Gastrocnemius medialis (tissue), 4 donors: ENCODE results near the gene GRID1. TPM values are rescaled to one million over a fixed set of nuclear protein-coding genes. Genes with fewer than 3 reads are reported as not detected.

ENCODE experiments used
- ATAC-seq, 2 donors: fragments of 150-250 bp; one replicate each; pipeline ENCODE4 v1.9.1; 2016
- DNase-seq, 2 donors: peaks; one replicate each; pipeline ENCODE4 v3.0.0-alpha.2; 2019
- H3K27ac ChIP-seq, 4 donors: fragments of 200-600 bp; sonication (generic); 1 replicate in 1 of 4; 2 replicates in 3 of 4; pipeline ENCODE4 v1.5.1; 2016 to 2018; ENCODE audit warnings: mild to moderate bottlenecking in 2 of 4, moderate library complexity in 1 of 4
- H3K27me3 ChIP-seq, 3 donors: fragments of 200-600 bp; sonication (generic) in 2 of 3; 1 replicate in 1 of 3; 2 replicates in 2 of 3; pipeline versions ENCODE4 v1.5.1 to v1.6.0; 2016 to 2019; ENCODE audit warnings: mild to moderate bottlenecking in 1 of 3, moderate library complexity in 1 of 3
- H3K36me3 ChIP-seq, 2 donors: fragments of 200-600 bp; sonication (generic) in 1 of 2; one replicate each; pipeline ENCODE4 v1.5.1; 2017 to 2018
- H3K4me1 ChIP-seq, 2 donors: fragments of 200-600 bp; sonication (generic) in 1 of 2; one replicate each; pipeline ENCODE4 v1.5.1; 2016 to 2017; ENCODE audit warnings: mild to moderate bottlenecking in 2 of 2
- H3K4me3 ChIP-seq, 4 donors: fragments of 200-600 bp; sonication (generic) in 3 of 4; 1 replicate in 1 of 4; 2 replicates in 3 of 4; pipeline ENCODE4 v1.5.1; 2016 to 2019; ENCODE audit warnings: mild to moderate bottlenecking in 2 of 4
- H3K9me3 ChIP-seq, 3 donors: fragments of 200-600 bp; sonication (generic) in 2 of 3; 1 replicate in 1 of 3; 2 replicates in 2 of 3; pipeline ENCODE4 v1.5.1; 2016 to 2019
- CTCF ChIP-seq, 5 experiments: fragments of 450-650 bp in 3 of 5; fragments of 200-600 bp in 2 of 5; sonication (generic) in 2 of 5; IDR thresholded peaks in 4 of 5; conservative IDR thresholded peaks in 1 of 5; 1 replicate in 4 of 5; 2 replicates in 1 of 5; pipeline ENCODE4 v1.5.1; 2016 to 2019; ENCODE audit warnings: antibody characterized with exemption in 5 of 5, mild to moderate bottlenecking in 3 of 5, moderate library complexity in 3 of 5
- POLR2A ChIP-seq, 2 donors: fragments of 450-650 bp; IDR thresholded peaks; one replicate each; pipeline ENCODE4 v1.6.1; 2017; ENCODE audit warnings: antibody characterized with exemption in 2 of 2, mild to moderate bottlenecking in 2 of 2, moderate library complexity in 2 of 2
- in situ Hi-C, 4 donors: fragments of 200-750 bp; cut with MboI; loops; one replicate each; pipeline versions ENCODE4 v1.15.0 to v1.8.0; 2017; ENCODE audit warnings: low sequenced_read_pairs in 4 of 4
- intact Hi-C: fragments of 100-400 bp; cut with DNase I; formaldehyde crosslinking; loops from one replicate; pipeline ENCODE4 v1.15.1; 2023; ENCODE audit warnings: low total_unique reads
- total RNA-seq, 4 donors: library from RNA; depleted of rRNA; stranded (reverse); fragments of >200 nt; gene quantifications; one replicate each; pipeline versions ENCODE4 v1.1.0 to v1.2.3, GENCODE V29; 2016

The GRID1 gene
- total RNA-seq, 4 donors from 2014 or later: 0.17 to 1.4 (median 0.79) TPM

- TF ChIP-seq POLR2A (IDR thresholded peaks at IDR 0.05) (no peak), CTCF (IDR thresholded peaks at IDR 0.05 in 4 of 5, conservative IDR thresholded peaks at IDR 0.05 in 1 of 5) (no peak)
- Histone ChIP-seq H3K4me3 (no peak overlapping the region), H3K27ac (no peak overlapping the region), H3K9me3 (no peaks in the 10 kb centered on the region), H3K36me3 (no peaks in the 10 kb centered on the region), H3K4me1 (no peaks in the 10 kb centered on the region), H3K27me3 (no peaks in the 10 kb centered on the region)
- intact Hi-C loops (loop anchor here (2.0 kb wide), 1 partner anchor 383 kb away; no protein-coding TSS in a partner anchor), in situ Hi-C loops (loop anchor here in 2 of 4 donors (25.0 kb wide), 2 partner anchors 368 to 393 kb away; partner anchors contain the start of gene GRID1 (in 1 of the 2))
- DNase-seq: no peak
- no peak for ATAC-seq
These were observed 372.6 kb downstream of the GRID1 start for GRCh38 chr10:85993840-85994507.

DNA sequence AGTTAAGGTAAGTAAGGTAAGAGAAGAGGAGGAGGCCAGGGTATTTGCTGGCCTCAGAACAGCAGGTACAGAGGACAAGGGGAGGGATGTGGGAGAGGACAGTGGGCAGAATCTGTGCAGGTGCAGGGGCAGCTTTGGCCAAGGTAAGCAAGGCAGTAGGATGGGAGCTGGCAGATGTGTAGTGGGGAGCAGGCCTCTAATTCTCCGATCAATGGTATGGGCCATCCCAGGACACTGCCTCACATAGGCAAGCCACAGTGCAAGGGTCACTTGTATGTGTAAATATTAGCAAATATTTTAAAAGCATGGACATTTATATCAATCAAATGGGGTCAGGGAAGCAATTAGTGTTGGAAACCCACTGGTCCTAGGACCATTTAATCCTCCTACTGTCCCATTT is 373.5 kb downstream of the GRID1 start:
- no peaks in the 10 kb centered on the region for H3K9me3 ChIP-seq
- no peak overlapping the region for H3K4me3 ChIP-seq
- no peak for TF ChIP-seq CTCF (IDR thresholded peaks at IDR 0.05 in 4 of 5, conservative IDR thresholded peaks at IDR 0.05 in 1 of 5)
- TF ChIP-seq POLR2A (IDR thresholded peaks at IDR 0.05): no peak
- H3K27ac ChIP-seq: no peak overlapping the region
- in situ Hi-C loops (loop anchor here in 2 of 4 donors (25.0 kb wide), 2 partner anchors 369 to 394 kb away; partner anchors contain the start of gene GRID1 (in 1 of the 2)), intact Hi-C loops (no loop called here)
- no peaks in the 10 kb centered on the region for H3K4me1 ChIP-seq
- DNase-seq (no peak), ATAC-seq (no peak)
- no peaks in the 10 kb centered on the region for H3K36me3 ChIP-seq
- no peaks in the 10 kb centered on the region for H3K27me3 ChIP-seq

DNA sequence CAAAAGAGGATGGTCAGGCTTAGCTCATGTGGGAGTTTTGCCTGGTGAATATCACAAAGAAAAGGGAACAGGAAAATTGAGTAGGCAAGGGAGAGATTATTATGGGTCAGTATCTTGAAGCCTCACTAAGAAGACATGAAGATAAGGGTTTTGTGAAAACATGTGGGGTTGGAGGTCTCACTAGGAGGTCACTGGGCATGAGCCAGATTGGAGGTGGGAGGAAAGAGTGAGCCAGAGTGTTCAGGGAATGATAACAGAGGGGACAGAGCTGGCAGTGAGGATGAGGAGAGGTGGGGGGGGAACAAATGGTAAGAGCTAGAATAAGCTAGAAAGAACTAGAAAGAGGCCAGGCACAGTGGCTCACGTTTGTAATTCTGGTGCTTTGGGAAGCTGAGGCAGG is 374.3 kb downstream of the GRID1 start:
- DNase-seq (no peak), ATAC-seq (no peak)
- H3K36me3 ChIP-seq: no peaks in the 10 kb centered on the region
- H3K27me3 ChIP-seq: no peaks in the 10 kb centered on the region
- TF ChIP-seq CTCF (IDR thresholded peaks at IDR 0.05 in 4 of 5, conservative IDR thresholded peaks at IDR 0.05 in 1 of 5) (no peak), POLR2A (IDR thresholded peaks at IDR 0.05) (no peak)
- intact Hi-C loops (no loop called here), in situ Hi-C loops (loop anchor here in 2 of 4 donors (25.0 kb wide), 2 partner anchors 370 to 395 kb away; partner anchors contain the start of gene GRID1 (in 1 of the 2))
- H3K4me3 ChIP-seq: no peak overlapping the region
- no peaks in the 10 kb centered on the region for H3K4me1 ChIP-seq
- H3K27ac ChIP-seq: no peak overlapping the region
- no peaks in the 10 kb centered on the region for H3K9me3 ChIP-seq

- Histone ChIP-seq H3K4me3 (no peak overlapping the region), H3K27ac (no peak overlapping the region), H3K27me3 (no peaks in the 10 kb centered on the region), H3K4me1 (no peaks in the 10 kb centered on the region), H3K9me3 (no peaks in the 10 kb centered on the region), H3K36me3 (no peaks in the 10 kb centered on the region)
- intact Hi-C loops: no loop called here
- in situ Hi-C loops: loop anchor here in 2 of 4 donors (25.0 kb wide), 2 partner anchors 376 to 401 kb away; partner anchors contain the start of gene GRID1 (in 1 of the 2)
- no peak for TF ChIP-seq POLR2A (IDR thresholded peaks at IDR 0.05)
- no peak for TF ChIP-seq CTCF (IDR thresholded peaks at IDR 0.05 in 4 of 5, conservative IDR thresholded peaks at IDR 0.05 in 1 of 5)
- ATAC-seq: no peak
- DNase-seq: no peak
These were observed 379.8 kb downstream of the GRID1 start for GRCh38 chr10:85986777-85987176.
